ENCODE data around the gene ATF7IP.

GRCh38 chr12:14426792-14427191, 61.3 kb downstream of the ATF7IP start:
- TF ChIP-seq CTCF (tag by site-specific recombination; IDR thresholded peaks at IDR 0.05) = no peak
- no peak for TF ChIP-seq TRIM28 (IDR thresholded peaks at IDR 0.05; ENCODE audit: borderline replicate concordance, low read length)
- TF ChIP-seq ZBTB7A (tag by site-specific recombination; IDR thresholded peaks at IDR 0.05; ENCODE audit: low read depth) = no peak
- TF ChIP-seq, protein P1, sequence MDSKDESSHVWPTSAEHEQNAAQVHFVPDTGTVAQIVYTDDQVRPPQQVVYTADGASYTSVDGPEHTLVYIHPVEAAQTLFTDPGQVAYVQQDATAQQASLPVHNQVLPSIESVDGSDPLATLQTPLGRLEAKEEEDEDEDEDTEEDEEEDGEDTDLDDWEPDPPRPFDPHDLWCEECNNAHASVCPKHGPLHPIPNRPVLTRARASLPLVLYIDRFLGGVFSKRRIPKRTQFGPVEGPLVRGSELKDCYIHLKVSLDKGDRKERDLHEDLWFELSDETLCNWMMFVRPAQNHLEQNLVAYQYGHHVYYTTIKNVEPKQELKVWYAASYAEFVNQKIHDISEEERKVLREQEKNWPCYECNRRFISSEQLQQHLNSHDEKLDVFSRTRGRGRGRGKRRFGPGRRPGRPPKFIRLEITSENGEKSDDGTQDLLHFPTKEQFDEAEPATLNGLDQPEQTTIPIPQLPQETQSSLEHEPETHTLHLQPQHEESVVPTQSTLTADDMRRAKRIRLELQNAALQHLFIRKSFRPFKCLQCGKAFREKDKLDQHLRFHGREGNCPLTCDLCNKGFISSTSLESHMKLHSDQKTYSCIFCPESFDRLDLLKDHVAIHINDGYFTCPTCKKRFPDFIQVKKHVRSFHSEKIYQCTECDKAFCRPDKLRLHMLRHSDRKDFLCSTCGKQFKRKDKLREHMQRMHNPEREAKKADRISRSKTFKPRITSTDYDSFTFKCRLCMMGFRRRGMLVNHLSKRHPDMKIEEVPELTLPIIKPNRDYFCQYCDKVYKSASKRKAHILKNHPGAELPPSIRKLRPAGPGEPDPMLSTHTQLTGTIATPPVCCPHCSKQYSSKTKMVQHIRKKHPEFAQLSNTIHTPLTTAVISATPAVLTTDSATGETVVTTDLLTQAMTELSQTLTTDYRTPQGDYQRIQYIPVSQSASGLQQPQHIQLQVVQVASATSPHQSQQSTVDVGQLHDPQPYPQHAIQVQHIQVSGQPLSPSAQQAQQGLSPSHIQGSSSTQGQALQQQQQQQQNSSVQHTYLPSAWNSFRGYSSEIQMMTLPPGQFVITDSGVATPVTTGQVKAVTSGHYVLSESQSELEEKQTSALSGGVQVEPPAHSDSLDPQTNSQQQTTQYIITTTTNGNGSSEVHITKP (tag by site-specific recombination; IDR thresholded peaks at IDR 0.05) = no peak
- no peak for TF ChIP-seq ZNF777 (tag by site-specific recombination; IDR thresholded peaks at IDR 0.05; ENCODE audit: borderline replicate concordance)
- TF ChIP-seq ZNF146 (tag by site-specific recombination; IDR thresholded peaks at IDR 0.05) = no peak
- TF ChIP-seq ZNF654 (tag by site-specific recombination; IDR thresholded peaks at IDR 0.05; ENCODE audit: low read depth) = no peak
- TF ChIP-seq ZNF140 (tag by site-specific recombination; IDR thresholded peaks at IDR 0.05) = no peak
- TF ChIP-seq ATF2 (tag by site-specific recombination; IDR thresholded peaks at IDR 0.05; ENCODE audit: low read depth) = no peak
- TF ChIP-seq, protein P2, sequence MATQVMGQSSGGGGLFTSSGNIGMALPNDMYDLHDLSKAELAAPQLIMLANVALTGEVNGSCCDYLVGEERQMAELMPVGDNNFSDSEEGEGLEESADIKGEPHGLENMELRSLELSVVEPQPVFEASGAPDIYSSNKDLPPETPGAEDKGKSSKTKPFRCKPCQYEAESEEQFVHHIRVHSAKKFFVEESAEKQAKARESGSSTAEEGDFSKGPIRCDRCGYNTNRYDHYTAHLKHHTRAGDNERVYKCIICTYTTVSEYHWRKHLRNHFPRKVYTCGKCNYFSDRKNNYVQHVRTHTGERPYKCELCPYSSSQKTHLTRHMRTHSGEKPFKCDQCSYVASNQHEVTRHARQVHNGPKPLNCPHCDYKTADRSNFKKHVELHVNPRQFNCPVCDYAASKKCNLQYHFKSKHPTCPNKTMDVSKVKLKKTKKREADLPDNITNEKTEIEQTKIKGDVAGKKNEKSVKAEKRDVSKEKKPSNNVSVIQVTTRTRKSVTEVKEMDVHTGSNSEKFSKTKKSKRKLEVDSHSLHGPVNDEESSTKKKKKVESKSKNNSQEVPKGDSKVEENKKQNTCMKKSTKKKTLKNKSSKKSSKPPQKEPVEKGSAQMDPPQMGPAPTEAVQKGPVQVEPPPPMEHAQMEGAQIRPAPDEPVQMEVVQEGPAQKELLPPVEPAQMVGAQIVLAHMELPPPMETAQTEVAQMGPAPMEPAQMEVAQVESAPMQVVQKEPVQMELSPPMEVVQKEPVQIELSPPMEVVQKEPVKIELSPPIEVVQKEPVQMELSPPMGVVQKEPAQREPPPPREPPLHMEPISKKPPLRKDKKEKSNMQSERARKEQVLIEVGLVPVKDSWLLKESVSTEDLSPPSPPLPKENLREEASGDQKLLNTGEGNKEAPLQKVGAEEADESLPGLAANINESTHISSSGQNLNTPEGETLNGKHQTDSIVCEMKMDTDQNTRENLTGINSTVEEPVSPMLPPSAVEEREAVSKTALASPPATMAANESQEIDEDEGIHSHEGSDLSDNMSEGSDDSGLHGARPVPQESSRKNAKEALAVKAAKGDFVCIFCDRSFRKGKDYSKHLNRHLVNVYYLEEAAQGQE (tag by site-specific recombination; IDR thresholded peaks at IDR 0.05) = no peak
- no peak for TF ChIP-seq ELK4 (IDR thresholded peaks at IDR 0.05; ENCODE audit: borderline replicate concordance, low read depth, low read length)
- TF ChIP-seq, protein P3, sequence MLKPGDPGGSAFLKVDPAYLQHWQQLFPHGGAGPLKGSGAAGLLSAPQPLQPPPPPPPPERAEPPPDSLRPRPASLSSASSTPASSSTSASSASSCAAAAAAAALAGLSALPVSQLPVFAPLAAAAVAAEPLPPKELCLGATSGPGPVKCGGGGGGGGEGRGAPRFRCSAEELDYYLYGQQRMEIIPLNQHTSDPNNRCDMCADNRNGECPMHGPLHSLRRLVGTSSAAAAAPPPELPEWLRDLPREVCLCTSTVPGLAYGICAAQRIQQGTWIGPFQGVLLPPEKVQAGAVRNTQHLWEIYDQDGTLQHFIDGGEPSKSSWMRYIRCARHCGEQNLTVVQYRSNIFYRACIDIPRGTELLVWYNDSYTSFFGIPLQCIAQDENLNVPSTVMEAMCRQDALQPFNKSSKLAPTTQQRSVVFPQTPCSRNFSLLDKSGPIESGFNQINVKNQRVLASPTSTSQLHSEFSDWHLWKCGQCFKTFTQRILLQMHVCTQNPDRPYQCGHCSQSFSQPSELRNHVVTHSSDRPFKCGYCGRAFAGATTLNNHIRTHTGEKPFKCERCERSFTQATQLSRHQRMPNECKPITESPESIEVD (tag by site-specific recombination; IDR thresholded peaks at IDR 0.05) = no peak
